K562 (cell line): ENCODE data around the gene CENPP. TPM values are rescaled to one million over a fixed set of nuclear protein-coding genes. Genes with fewer than 3 reads are reported as not detected.

Experiments
- ATAC-seq: fragments of 200-7000 bp; cut with Tn5 transposase; 3 replicates; pipeline ENCODE4 v1.9.1; 2020; ENCODE audit warnings: moderate library complexity
- BruUV-seq: library from RNA; stranded (reverse); fragments of 400-500 nt; replicated peaks from 2 replicates; lab custom pipeline; 2021; lab: Mats Ljungman, UMichigan
- CTCF ChIA-PET: fragments of 300-600 bp; formaldehyde crosslinking; extraction: SDS; loops from one replicate; lab custom pipeline; 2021; ENCODE audit warnings: low intra/inter-chr PET ratio; lab: Yijun Ruan, JAX
- POLR2A ChIA-PET: fragments of 300-600, 350-650 bp; sonication (Branson Sonifier 250); formaldehyde crosslinking; extraction: SDS; loops from one replicate; lab custom pipeline; 2021; ENCODE audit warnings: antibody characterized with exemption, inconsistent platforms; lab: Yijun Ruan, JAX
- DNase-seq, 4 experiments: peaks; one replicate each; pipeline versions ENCODE4 v3.0.0 to v3.0.0-alpha.2; 2011 to 2018; ENCODE audit warnings: low spot score in 3 of 4, mixed read lengths in 3 of 4; ENCODE audit errors: extremely low read depth in 1 of 4
- FAIRE-seq: peaks from 2 replicates; lab custom pipeline; 2011; peaks lifted over from hg19 to GRCh38; lab: Jason Lieb, UNC
- H2AFZ ChIP-seq: 2 replicates; pipeline ENCODE4 v1.6.0; 2011; ENCODE audit warnings: low read depth, low read length, control low read depth, inconsistent platforms
- H3K27ac ChIP-seq: fragments of 200-600 bp; 3 replicates; pipeline ENCODE4 v1.8.0; 2011; ENCODE audit warnings: low read depth, mild to moderate bottlenecking, control low read depth, inconsistent platforms, low read length, moderate library complexity, mixed read lengths; ENCODE audit errors: extremely low read depth
- H3K27me3 ChIP-seq, 2 experiments: fragments of 300-600 bp in 1 of 2; 2 replicates in 1 of 2; 3 replicates in 1 of 2; pipeline versions ENCODE4 v1.6.0 to v1.8.0; 2011; ENCODE audit warnings: inconsistent platforms in 2 of 2, low read length in 2 of 2, mild to moderate bottlenecking in 1 of 2, mixed read lengths in 1 of 2, moderate library complexity in 1 of 2; ENCODE audit not compliant: control insufficient read depth in 2 of 2, insufficient read depth in 2 of 2
- H3K36me3 ChIP-seq: fragments of 300-600 bp; 3 replicates; pipeline ENCODE4 v1.8.0; 2011; ENCODE audit warnings: mild to moderate bottlenecking, low read length, inconsistent platforms; ENCODE audit not compliant: control insufficient read depth, insufficient read depth
- H3K4me1 ChIP-seq, 2 experiments: fragments of 200-600 bp in 1 of 2; replicated peaks in 1 of 2; 2 replicates in 1 of 2; 3 replicates in 1 of 2; pipeline versions ENCODE4 v1.5.1 to v1.8.0; 2011; ENCODE audit warnings: inconsistent platforms in 2 of 2, low read length in 2 of 2, mild to moderate bottlenecking in 1 of 2, mixed read lengths in 1 of 2, moderate library complexity in 1 of 2; ENCODE audit not compliant: control insufficient read depth in 2 of 2, insufficient read depth in 2 of 2
- H3K4me2 ChIP-seq: 2 replicates; pipeline ENCODE4 v1.6.1; 2011; ENCODE audit warnings: low read length, control low read depth, inconsistent platforms, mixed read lengths; ENCODE audit not compliant: insufficient read depth
- H3K4me3 ChIP-seq: fragments of 200-600 bp; sonication (generic), shearing (Covaris generic); 2 replicates; pipeline ENCODE4 v1.5.1; 2016; ENCODE audit warnings: control low read depth, inconsistent platforms
- H3K79me2 ChIP-seq: fragments of 200-600 bp; 3 replicates; pipeline ENCODE4 v1.8.0; 2011; ENCODE audit warnings: low read length, inconsistent platforms; ENCODE audit not compliant: control insufficient read depth, insufficient read depth
- H3K9ac ChIP-seq, 2 experiments: 2 replicates each; pipeline versions ENCODE4 v1.6.0 to v1.6.1; 2011; ENCODE audit warnings: low read depth in 2 of 2, low read length in 2 of 2, control low read depth in 1 of 2, inconsistent platforms in 1 of 2, mild to moderate bottlenecking in 1 of 2, mixed read lengths in 1 of 2; ENCODE audit not compliant: insufficient read depth in 1 of 2
- H3K9me1 ChIP-seq: one replicate; pipeline ENCODE4 v1.6.0; 2011; ENCODE audit warnings: inconsistent platforms, mild to moderate bottlenecking, low read length, moderate library complexity; ENCODE audit not compliant: control insufficient read depth, insufficient read depth
- H3K9me3 ChIP-seq: replicated peaks from 2 replicates; pipeline ENCODE4 v1.5.1; 2011; ENCODE audit warnings: low read depth, low read length, inconsistent platforms; ENCODE audit not compliant: control insufficient read depth, insufficient read depth
- H4K20me1 ChIP-seq: replicated peaks from 2 replicates; pipeline ENCODE4 v1.6.1; 2011; ENCODE audit warnings: low read length, inconsistent platforms, mixed read lengths; ENCODE audit not compliant: control insufficient read depth, insufficient read depth
- ARHGAP35 ChIP-seq: fragments of 450-650 bp; IDR thresholded peaks from 2 replicates; pipeline ENCODE4 v1.6.1; 2018; ENCODE audit not compliant: partially characterized antibody
- KDM1A ChIP-seq, 2 experiments: fragments of 450-650 bp; IDR thresholded peaks; 2 replicates each; pipeline ENCODE4 v1.6.1; 2016; ENCODE audit warnings: mild to moderate bottlenecking in 2 of 2
- RFX7 ChIP-seq: fragments of 250-450 bp; sonication (Bioruptor Pico); IDR thresholded peaks from 2 replicates; pipeline ENCODE4 v1.5.1; 2021; ENCODE audit warnings: mild to moderate bottlenecking
- TFAM ChIP-seq: fragments of 250-450 bp; sonication (Bioruptor Pico); conservative IDR thresholded peaks from 2 replicates; pipeline ENCODE4 v1.5.0; 2021; ENCODE audit warnings: mild to moderate bottlenecking, moderate library complexity
- ZBTB12 ChIP-seq: fragments of 250-450 bp; sonication (Bioruptor Pico); IDR thresholded peaks from 2 replicates; pipeline ENCODE4 v1.4.0; 2020
- ZNF217 ChIP-seq: sonication (generic); formaldehyde crosslinking; IDR thresholded peaks from 2 replicates; pipeline ENCODE4 v1.8.0; 2022; ENCODE audit warnings: mild to moderate bottlenecking, missing genetic modification reagents
- WGBS: fragments of 100-300 bp; shearing (Covaris generic); methylation state at CpG from one replicate; pipeline ENCODE4 v1.1.6; 2016; ENCODE audit warnings: low coverage, mixed read lengths; ENCODE audit not compliant: insufficient coverage; ENCODE audit errors: missing lambda C conversion rate; 5-methylcytosine and 5-hydroxymethylcytosine counted together
- in situ Hi-C: fragments of 300-500 bp; cut with MboI; formaldehyde crosslinking; loops from 4 replicates; pipeline ENCODE4 v1.15.0; 2018; ENCODE audit warnings: inconsistent platforms, mixed read lengths
- intact Hi-C: fragments of 100-400 bp; cut with micrococcal nuclease; formaldehyde crosslinking; loops from 2 replicates; pipeline ENCODE4 v1.14.2; 2022
- polyA plus RNA-seq, 8 experiments: library from polyadenylated mRNA; depleted of rRNA in 4 of 8; stranded (reverse) in 5 of 8; unstranded in 3 of 8; fragments of >200 nt; fragmentation: Nextera tagmentation in 2 of 8; fragmentation: Illumina TruSeq in 1 of 8; extraction: Ambion mirVana in 2 of 8; extraction: Trizol in 1 of 8; gene quantifications; 2 replicates each; pipeline versions ENCODE4 v1.2.1 to v1.2.3, GENCODE V29; 2011 to 2014; ENCODE audit warnings: inconsistent platforms in 1 of 8, missing spikeins in 1 of 8
- total RNA-seq, 7 experiments: library from RNA; depleted of rRNA in 6 of 7; stranded (reverse); fragments of >200 nt in 6 of 7; fragmentation: Illumina TruSeq in 2 of 7; extraction: Trizol in 2 of 7; gene quantifications; 2 replicates each; pipeline versions ENCODE4 v1.2.1 to v1.2.3, GENCODE V29; 2011 to 2021; ENCODE audit warnings: low replicate concordance in 1 of 7

Gene CENPP
- total and polyA plus RNA-seq, 9 of the 15 experiments (the other 6 are each of a cell fraction or from before 2014, with no cell fraction given), result 8.0 to 28.5 (median 17.9) TPM

GRCh38 chr9:92467511-92467910, 141.8 kb downstream of the CENPP start:
- ATAC-seq (no peak), FAIRE-seq (no peak), DNase-seq (no peak)
- POLR2A ChIA-PET, result interaction anchor here (1.8 kb wide), 1 partner anchor 9 kb away, joined by 4 read pairs; no protein-coding TSS in a partner anchor
- 14% methylated on average over 2 of the region's 2 CpGs for WGBS
- no TSS peak for BruUV-seq
- in situ Hi-C loops (no loop called here), intact Hi-C loops (loop anchor here (10.0 kb wide), 1 partner anchor 333 kb away; no protein-coding TSS in a partner anchor)
- Histone ChIP-seq H2AFZ (no peak overlapping the region), H3K36me3 (no peaks in the 10 kb centered on the region), H4K20me1 (no peaks in the 10 kb centered on the region; the same call in 1 of the 2 replicates), H3K4me1 (peaks cover 0 to 7% of the 10 kb centered on the region in 2 experiments; a peak in 2 of 5 replicates), H3K27me3 (no peaks in the 10 kb centered on the region), H3K79me2 (no peaks in the 10 kb centered on the region), H3K9me3 (no peaks in the 10 kb centered on the region), H3K9ac (no peak overlapping the region), H3K9me1 (no peaks in the 10 kb centered on the region), H3K4me2 (no peak overlapping the region), H3K27ac (no peak overlapping the region), H3K4me3 (no peak overlapping the region)
- no peak for TF ChIP-seq TFAM (CRISPR knock-in tag)
- no peak for TF ChIP-seq ZNF217 (CRISPR knock-in tag)
- TF ChIP-seq ZBTB12 (CRISPR knock-in tag), result no peak
- no peak for TF ChIP-seq ARHGAP35
- CTCF ChIA-PET, result no interaction called here

GRCh38 chr9:92468206-92468605, 142.5 kb downstream of the CENPP start:
- Histone ChIP-seq H3K4me2 (no peak overlapping the region), H3K27ac (no peak overlapping the region), H3K9ac (no peak overlapping the region), H3K4me1 (peaks cover 0 to 7% of the 10 kb centered on the region in 2 experiments; a peak in 2 of 5 replicates), H3K9me3 (no peaks in the 10 kb centered on the region), H4K20me1 (no peaks in the 10 kb centered on the region; the same call in 1 of the 2 replicates), H3K27me3 (no peaks in the 10 kb centered on the region), H3K4me3 (no peak overlapping the region), H3K9me1 (no peaks in the 10 kb centered on the region), H2AFZ (no peak overlapping the region), H3K79me2 (no peaks in the 10 kb centered on the region), H3K36me3 (no peaks in the 10 kb centered on the region)
- ChIA-PET CTCF (no interaction called here), POLR2A (interaction anchor here (1.8 kb wide), 1 partner anchor 8 kb away, joined by 4 read pairs; no protein-coding TSS in a partner anchor)
- TF ChIP-seq KDM1A (IDR thresholded peaks at IDR 0.05) (peak; percentile 17 to 30; a peak in 1 of 4 replicates), RFX7 (CRISPR knock-in tag) (no peak)
- no peak for DNase-seq
- intact Hi-C loops, result loop anchor here (10.0 kb wide), 1 partner anchor 333 kb away; no protein-coding TSS in a partner anchor
- FAIRE-seq, result no peak
- 96% methylated on average over 2 of the region's 2 CpGs for WGBS
- ATAC-seq, result no peak
- no TSS peak for BruUV-seq
- in situ Hi-C loops, result no loop called here
